SK-N-MC (cell line): ENCODE data around the gene PCNT.

ENCODE experiments used
- EZH2 ChIP-seq: fragments of 200-600 bp; sonication (generic); IDR thresholded peaks from one replicate; pipeline ENCODE4 v1.6.1; 2017; ENCODE audit warnings: antibody characterized with exemption
- POLR2AphosphoS5 ChIP-seq: IDR thresholded peaks from 2 replicates; pipeline ENCODE4 v1.6.1; 2012; ENCODE audit warnings: mild to moderate bottlenecking, low read depth, low read length, borderline replicate concordance

DNA sequence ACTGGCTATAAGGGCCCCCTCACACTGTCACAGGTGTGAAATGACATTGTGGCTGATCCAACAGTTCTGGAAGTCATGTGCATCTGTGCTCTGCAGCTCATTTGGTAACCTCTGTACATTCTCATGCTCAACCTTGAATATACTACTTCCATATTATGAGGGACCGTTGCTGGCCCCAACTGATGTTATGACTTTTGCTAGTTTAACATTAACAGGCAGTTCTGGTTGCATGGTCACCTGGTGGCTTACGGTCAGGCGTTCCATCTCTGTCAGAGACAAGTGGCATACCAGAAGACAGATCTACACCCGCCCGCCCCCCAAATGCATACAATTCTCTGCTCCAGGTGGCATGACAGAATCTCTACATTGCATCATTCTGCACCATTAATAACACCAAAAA lies 128.8 kb downstream of the PCNT start:
- no peak for TF ChIP-seq POLR2AphosphoS5
- TF ChIP-seq EZH2: no peak
